Measurements from ENCODE around the gene ROCK2.
A peak's percentile ranks its signal among the peaks of the same experiment; 100 is the strongest.

The ROCK2 gene

DNA sequence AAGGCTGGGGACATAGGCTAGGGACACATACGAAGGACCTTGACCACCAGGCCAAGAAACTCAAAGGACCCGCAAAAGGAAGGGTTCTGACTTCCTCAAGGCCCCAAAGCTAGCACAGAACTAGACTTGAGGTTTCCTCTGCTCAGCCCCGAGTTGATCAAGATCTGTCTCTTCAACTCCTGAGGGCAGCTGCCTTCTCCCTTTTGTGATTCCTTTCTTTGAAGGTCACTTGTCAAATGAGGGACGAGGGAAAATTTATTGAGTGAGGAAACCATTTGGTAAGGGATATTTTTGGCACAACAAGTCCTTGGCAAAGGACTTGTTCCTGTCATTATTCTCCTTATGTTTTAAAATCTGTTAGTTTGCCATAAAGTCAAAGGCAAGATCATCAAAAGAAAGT is 12.3 kb upstream of the ROCK2 start:
- no peak overlapping the region for H3K4me3 Mint-ChIP-seq
- no peak overlapping the region for H3K27ac Mint-ChIP-seq
- peaks cover 18% of the 10 kb centered on the region for H3K27me3 Mint-ChIP-seq
- H3K36me3 Mint-ChIP-seq = no peaks in the 10 kb centered on the region
- no peak for DNase-seq
- no peaks in the 10 kb centered on the region for H3K4me1 Mint-ChIP-seq
- no peaks in the 10 kb centered on the region for H3K9me3 Mint-ChIP-seq
- CTCF ChIA-PET = no interaction called here

DNA sequence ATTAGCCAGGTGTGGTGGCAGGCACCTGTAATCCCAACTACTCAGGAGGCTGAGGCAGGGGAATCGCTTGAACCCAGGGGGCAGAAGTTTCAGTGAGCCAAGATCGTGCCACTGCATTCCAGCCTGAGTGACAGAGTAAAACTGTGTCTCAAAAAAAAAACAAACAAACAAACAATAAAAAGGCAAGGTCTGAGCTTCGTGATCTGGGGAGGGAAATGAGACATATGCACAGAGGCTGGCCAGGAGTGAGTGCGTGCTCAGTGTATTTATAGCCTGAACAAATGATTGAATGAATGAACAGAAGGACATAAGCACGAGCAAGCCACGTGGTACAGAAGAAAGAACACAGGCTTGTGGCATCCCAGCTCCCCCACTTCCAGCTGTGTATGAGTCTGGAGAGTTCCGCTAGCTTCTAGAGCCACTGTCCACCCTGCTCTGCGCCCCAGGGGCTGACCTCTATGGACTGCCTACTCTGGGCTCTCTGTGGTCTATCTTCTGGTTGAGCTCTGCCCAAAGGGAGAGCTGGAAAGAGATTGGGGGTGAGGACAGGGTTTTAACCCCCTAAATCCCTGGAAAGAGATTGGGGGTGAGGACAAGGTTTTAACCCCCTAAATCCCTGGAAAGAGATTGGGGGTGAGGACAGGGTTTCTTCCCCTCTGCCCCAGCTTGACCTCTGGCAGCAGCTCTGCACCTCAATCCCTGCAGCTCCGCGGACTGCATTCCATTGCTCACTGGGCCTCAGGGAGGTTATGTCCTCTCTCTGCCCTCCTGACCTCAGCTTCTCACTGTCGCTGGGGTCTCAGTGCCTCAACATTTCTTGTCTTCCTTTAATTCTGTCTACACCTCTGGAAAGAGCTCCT is 11.0 kb upstream of the ROCK2 start:
- DNase-seq = no peak
- H3K27ac Mint-ChIP-seq = no peak overlapping the region
- H3K27me3 Mint-ChIP-seq = peaks cover 29% of the 10 kb centered on the region
- no peaks in the 10 kb centered on the region for H3K4me1 Mint-ChIP-seq
- CTCF ChIA-PET = interaction anchor here (1.4 kb wide), 1 partner anchor 227 kb away, joined by 4 read pairs; no protein-coding TSS in a partner anchor
- no peaks in the 10 kb centered on the region for H3K9me3 Mint-ChIP-seq
- no peak overlapping the region for H3K4me3 Mint-ChIP-seq
- no peaks in the 10 kb centered on the region for H3K36me3 Mint-ChIP-seq

DNA sequence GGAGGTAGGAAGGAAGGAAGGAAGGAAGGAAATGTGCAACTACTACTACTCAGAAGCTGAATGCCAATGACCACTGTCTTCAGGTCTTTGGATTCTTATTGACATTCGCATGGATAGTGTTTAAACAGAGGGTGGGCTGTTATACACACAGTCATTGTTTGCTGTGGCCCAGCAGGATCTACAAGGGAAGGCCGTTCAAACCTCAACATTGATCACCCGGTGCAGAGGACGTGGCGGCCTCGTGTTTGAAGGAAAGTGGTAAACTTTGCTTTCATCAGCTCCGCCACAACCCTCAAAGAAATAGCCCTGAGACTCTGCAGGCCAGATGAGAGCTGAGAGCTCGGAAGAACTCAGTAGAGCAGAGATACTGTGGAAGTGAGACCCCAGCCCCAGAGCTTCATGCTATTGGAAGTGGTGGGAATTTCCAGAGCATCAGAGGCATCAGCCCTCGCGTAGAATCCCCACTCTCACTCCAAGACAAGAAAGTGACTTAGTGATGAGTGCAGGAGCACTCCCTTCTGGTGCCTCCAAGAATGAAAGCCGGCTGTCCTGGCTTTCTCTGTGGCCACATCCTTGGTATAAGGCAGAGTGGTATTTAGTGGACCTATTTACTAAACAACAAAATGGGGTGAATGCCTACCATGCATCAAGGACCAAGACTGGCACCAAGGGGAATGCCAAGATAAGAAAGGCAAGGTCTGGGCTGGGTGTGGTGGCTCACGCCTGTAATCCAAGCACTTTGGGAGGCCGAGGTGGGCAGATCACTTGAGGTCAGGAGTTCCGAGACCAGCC is 10.1 kb upstream of the ROCK2 start:
- Mint-ChIP-seq H3K36me3 (no peaks in the 10 kb centered on the region), H3K4me3 (no peak overlapping the region), H3K27me3 (peaks cover 37% of the 10 kb centered on the region), H3K27ac (no peak overlapping the region), H3K9me3 (no peaks in the 10 kb centered on the region), H3K4me1 (no peaks in the 10 kb centered on the region)
- CTCF ChIA-PET = interaction anchor here (1.4 to 1.6 kb wide), 2 partner anchors 222 to 228 kb away, joined by 4 read pairs; no protein-coding TSS in a partner anchor
- DNase-seq = no peak

DNA sequence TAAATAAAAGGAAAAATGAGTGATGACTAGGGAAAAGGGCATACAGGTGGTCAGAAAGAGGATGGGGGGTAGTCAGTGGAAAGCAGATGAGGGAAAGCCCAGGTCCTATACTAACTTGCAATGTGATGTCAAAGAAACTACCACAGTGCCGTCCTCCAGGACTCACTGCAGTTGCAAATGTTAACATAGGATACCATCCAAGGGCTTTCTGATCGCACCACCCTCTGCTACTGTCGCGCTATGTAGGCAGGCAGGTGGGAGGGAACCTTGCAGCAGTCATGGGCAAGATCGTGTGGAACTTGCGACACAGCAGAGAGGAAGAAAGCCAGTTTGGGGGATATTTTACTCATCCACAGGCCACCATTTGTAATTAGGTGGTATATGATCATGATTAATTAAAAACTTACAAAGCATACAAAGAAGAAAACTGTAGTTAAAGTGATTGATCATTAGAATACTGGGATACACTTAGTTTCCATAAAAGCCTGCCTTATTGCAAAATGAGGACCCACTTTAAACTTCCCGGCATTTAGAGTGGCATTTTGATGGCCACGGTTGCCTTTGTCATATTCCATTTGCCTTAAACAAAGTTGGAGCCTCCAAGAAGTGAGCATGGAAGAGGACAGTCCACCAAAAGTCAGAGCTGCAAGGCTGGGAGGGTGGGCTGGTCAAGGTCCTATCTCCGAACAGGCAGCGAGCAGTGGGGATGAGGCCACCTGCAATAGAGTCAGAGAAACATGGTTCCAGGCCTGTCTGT is 8.5 kb upstream of the ROCK2 start:
- no peaks in the 10 kb centered on the region for H3K9me3 Mint-ChIP-seq
- H3K4me1 Mint-ChIP-seq = no peaks in the 10 kb centered on the region
- CTCF ChIA-PET = interaction anchor here (1.6 kb wide), 1 partner anchor 221 kb away, joined by 4 read pairs; no protein-coding TSS in a partner anchor
- no peak overlapping the region for H3K4me3 Mint-ChIP-seq
- H3K36me3 Mint-ChIP-seq = no peaks in the 10 kb centered on the region
- H3K27ac Mint-ChIP-seq = no peak overlapping the region
- peaks cover 45% of the 10 kb centered on the region for H3K27me3 Mint-ChIP-seq
- no peak for DNase-seq

DNA sequence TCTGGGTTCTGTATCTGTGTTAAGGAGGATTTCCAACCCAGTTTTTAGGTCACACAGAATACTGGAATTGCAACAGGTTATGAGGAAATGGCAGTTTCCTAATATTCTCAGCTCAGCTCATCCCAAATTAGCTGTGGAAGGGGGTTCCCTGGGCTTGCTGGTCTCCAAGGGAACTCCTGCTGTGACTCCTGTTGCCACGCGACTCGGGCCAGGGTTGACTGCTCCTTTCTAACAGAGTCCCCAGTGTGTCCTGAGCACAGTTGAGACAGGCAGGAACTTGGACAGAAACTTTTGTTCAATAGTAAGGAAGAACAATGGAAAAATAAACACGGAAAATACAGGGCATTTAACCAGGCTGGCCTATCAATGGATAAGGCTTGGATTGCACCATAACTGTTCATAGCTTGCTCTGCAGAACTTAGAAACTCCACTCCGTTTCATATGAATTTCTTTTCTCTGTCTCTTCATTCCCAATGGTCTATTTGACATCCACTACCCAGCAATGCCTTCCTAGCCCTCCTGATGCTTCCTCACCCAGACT is 3.8 kb upstream of the ROCK2 start:
- Mint-ChIP-seq H3K9me3 (no peaks in the 10 kb centered on the region), H3K4me1 (peaks cover 6% of the 10 kb centered on the region), H3K27ac (no peak overlapping the region), H3K27me3 (peaks cover 46% of the 10 kb centered on the region), H3K4me3 (no peak overlapping the region), H3K36me3 (peaks cover 3% of the 10 kb centered on the region)
- CTCF ChIA-PET = no interaction called here
- no peak for DNase-seq

DNA sequence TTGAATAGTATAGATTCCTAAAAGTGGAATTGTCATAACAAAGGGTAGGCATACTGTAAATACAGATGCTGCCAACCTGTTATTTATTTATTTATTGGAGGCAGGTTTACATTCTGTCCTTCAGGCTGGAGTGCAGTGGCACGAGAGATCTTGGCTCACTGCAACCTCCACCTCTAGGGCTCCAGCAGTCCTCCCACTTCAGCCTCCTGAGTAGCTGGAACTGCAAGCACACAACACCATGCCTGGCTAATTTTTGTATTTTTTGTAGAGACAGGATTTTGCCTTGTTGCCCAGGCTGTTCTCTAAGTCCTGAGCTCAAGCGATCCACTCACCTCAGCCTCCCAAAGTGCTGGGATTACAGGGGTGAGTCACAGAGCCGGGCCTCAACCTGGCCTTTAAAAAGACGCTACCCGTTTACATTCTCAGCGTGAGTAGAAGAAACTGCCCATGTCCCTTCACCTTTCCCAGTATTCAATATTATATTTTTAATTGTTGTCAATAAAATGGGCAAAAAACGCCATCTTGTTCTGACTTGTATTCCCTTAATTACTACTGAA is 3.0 kb upstream of the ROCK2 start:
- CTCF ChIA-PET = no interaction called here
- Mint-ChIP-seq H3K27me3 (peaks cover 42% of the 10 kb centered on the region), H3K9me3 (no peaks in the 10 kb centered on the region), H3K4me1 (peaks cover 14% of the 10 kb centered on the region), H3K36me3 (peaks cover 7% of the 10 kb centered on the region), H3K27ac (no peak overlapping the region), H3K4me3 (no peak overlapping the region)
- DNase-seq = no peak

DNA sequence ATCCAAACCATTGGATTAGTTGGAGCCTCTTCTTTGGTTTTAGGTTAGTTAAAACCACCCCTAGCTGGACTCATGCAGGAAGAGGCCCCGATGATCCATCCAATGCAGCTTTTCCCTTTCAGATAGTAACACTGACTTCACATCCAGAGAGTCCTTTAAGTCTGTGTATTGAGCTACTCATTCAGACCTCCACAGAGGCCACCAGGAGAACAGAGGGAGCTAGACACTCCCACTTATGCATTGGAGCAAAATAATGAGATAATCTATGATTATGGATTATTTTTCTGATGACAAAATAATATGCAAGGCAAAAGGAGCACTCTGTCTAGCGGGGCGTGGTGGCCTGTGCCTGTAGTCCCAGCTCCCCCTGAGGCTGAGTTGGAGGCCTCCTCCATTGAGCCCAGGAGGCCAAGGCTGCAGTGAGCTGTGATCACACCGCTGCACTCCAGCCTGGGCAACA is 1.6 kb upstream of the ROCK2 start:
- peaks cover 8% of the 10 kb centered on the region for H3K36me3 Mint-ChIP-seq
- H3K4me1 Mint-ChIP-seq = peaks cover 24% of the 10 kb centered on the region
- no peak overlapping the region for H3K27ac Mint-ChIP-seq
- no peaks in the 10 kb centered on the region for H3K9me3 Mint-ChIP-seq
- peaks cover 29% of the 10 kb centered on the region for H3K27me3 Mint-ChIP-seq
- H3K4me3 Mint-ChIP-seq = no peak overlapping the region
- DNase-seq = no peak
- CTCF ChIA-PET = no interaction called here

DNA sequence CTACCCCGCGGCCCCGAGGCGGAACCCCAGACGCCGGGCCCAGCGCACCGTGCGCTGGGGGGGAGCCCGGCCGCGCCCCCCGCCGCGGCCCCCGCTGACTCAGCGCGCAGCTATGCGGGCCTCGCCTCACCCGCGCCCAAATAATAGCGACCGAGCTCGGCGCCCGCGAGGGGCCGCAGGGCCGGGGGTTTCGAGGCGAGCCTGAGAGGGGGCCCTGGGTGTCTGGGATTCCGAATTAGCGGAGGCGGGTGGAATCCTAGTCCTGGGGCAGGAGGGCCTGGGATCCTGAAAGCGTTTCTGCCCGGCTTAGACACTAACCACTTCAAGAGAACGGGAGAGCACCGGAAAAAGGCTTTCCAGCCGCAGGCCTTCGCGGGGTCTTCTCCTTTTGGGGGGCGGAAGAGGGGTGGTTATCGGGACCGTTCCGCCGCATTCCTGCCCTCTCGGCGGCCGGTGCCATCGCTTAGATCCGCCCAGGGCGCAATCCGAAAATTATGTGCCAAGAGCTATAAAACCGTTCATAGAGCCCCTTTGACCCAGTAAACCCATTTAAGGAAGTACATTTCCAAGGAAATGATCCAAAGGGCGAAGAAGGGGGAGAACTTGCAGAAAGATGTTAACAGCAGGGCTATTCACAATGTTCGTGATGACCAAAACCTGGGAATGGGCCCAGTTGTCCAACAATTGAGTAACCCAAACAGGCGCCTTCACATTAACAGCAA is 681 bp upstream of the ROCK2 start:
- peak overlapping the region; percentile 72 for H3K27ac Mint-ChIP-seq
- peaks cover 8% of the 10 kb centered on the region for H3K36me3 Mint-ChIP-seq
- CTCF ChIA-PET = interaction anchor here (1.0 to 1.9 kb wide), 2 partner anchors 73 to 215 kb away, joined by 3 to 4 read pairs; no protein-coding TSS in a partner anchor

DNA sequence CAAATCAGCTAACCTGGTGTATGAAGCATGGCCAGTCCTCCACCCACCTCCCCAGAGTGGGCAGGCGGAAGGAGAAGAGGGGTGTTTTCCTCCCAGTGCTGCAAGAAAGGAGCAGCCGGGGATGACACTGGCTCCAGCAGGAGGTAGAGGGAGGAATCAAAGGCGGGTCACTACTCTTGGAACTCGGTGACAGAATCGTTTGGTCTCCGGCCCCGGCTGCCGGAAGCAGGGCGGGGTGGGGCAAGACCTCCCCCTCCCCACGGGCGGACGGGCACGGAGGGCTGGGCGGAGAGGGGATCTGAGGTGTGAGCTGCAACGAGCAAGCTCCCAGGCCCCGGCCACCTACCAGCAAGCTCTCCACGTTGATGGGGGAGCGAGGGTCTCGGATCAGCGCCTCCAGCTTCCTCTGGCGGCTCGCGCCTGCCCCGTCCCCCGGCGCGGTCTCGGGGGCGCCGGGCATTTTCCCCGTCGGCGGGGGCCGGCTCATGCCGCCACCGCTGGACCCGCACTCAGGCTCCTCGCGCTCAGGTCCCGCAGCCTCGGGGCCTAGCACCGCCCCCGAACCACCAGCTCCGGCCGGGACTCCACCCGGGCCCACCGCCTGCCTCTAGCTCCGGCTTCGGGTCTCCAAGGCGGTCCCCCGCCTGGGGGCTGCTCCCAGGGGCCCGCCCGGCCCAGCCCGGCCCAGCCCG is 640 bp downstream of the ROCK2 start:
- Mint-ChIP-seq H3K4me1 (peaks cover 28% of the 10 kb centered on the region), H3K36me3 (peaks cover 8% of the 10 kb centered on the region)

More for the DNA sequence above, 681 bp upstream of the ROCK2 start:
- peaks cover 21% of the 10 kb centered on the region for H3K27me3 Mint-ChIP-seq
- H3K4me3 Mint-ChIP-seq = peak overlapping the region; percentile 77
- DNase-seq = peak; percentile 41
- H3K4me1 Mint-ChIP-seq = peaks cover 28% of the 10 kb centered on the region
- H3K9me3 Mint-ChIP-seq = no peaks in the 10 kb centered on the region

DNA sequence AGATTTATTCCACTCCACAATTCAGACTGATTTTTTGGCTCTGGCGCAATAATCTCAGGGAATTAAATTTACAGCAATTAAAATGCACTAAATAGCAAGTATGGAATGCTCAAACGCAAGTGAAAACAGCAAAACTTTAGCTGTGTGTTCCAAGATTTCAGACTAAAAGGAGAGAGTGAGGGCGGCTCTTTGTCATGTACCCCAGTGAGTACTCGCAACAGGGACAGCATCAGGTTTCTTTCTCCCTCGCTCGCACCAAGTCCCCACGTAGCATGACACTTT is 1.1 kb downstream of the ROCK2 start:
- Mint-ChIP-seq H3K4me3 (peak overlapping the region; percentile 100), H3K27ac (peak overlapping the region; percentile 90), H3K27me3 (peaks cover 11% of the 10 kb centered on the region), H3K36me3 (peaks cover 8% of the 10 kb centered on the region), H3K4me1 (peaks cover 28% of the 10 kb centered on the region), H3K9me3 (no peaks in the 10 kb centered on the region)
- CTCF ChIA-PET = interaction anchor here (1.9 kb wide), 1 partner anchor 214 kb away, joined by 4 read pairs; no protein-coding TSS in a partner anchor
- no peak for DNase-seq

More for the DNA sequence above, 640 bp downstream of the ROCK2 start:
- peak overlapping the region; percentile 90 for H3K27ac Mint-ChIP-seq
- peak overlapping the region; percentile 100 for H3K4me3 Mint-ChIP-seq
- peak; percentile 59 for DNase-seq
- peaks cover 16% of the 10 kb centered on the region for H3K27me3 Mint-ChIP-seq
- H3K9me3 Mint-ChIP-seq = no peaks in the 10 kb centered on the region
- CTCF ChIA-PET = interaction anchor here (1.9 kb wide), 1 partner anchor 214 kb away, joined by 4 read pairs; no protein-coding TSS in a partner anchor

DNA sequence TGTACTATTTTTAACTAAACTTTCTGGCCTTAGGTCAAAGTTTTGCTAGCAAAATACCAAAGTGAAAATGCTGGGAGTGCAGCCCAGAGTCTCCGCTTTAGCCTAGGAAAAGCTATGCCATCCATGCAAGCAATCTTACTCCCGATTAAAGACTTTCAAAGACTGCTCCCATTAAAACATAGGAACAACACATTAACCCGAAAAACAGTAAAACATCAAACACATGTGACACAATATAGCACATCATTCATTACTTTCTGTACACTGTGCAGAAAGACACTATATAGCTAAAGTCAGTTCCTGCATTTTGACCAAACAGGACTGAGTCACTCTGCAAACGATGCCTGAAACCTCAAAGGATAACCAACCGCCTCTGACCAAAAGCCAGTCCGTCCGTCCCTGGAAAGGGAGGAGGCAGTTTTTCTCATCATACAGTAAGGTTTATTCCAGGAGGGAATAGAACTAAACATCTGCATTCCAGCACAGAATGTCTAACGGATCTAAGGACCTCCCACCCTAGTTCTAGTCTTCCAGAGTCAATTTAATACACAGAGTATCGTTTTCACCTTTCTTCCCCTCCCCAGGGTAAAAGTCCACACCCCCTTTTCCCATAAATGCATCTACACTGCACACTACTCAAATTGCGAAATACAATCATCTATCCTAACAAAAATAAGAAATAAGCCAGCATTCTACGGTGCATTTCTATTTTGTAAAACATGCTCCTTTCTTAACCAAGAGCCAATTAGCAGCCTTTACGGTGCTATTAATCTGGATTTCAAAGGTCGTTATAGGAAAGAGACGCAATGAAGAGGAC is 1.7 kb downstream of the ROCK2 start:
- H3K4me3 Mint-ChIP-seq = peak overlapping the region; percentile 100
- H3K36me3 Mint-ChIP-seq = peaks cover 8% of the 10 kb centered on the region
- peak overlapping the region; percentile 90 for H3K27ac Mint-ChIP-seq
- no peaks in the 10 kb centered on the region for H3K9me3 Mint-ChIP-seq
- peaks cover 28% of the 10 kb centered on the region for H3K4me1 Mint-ChIP-seq
- peaks cover 8% of the 10 kb centered on the region for H3K27me3 Mint-ChIP-seq
- DNase-seq = no peak
- CTCF ChIA-PET = interaction anchor here (1.0 kb wide), 1 partner anchor 210 kb away, joined by 7 read pairs; a partner anchor contains a TSS

DNA sequence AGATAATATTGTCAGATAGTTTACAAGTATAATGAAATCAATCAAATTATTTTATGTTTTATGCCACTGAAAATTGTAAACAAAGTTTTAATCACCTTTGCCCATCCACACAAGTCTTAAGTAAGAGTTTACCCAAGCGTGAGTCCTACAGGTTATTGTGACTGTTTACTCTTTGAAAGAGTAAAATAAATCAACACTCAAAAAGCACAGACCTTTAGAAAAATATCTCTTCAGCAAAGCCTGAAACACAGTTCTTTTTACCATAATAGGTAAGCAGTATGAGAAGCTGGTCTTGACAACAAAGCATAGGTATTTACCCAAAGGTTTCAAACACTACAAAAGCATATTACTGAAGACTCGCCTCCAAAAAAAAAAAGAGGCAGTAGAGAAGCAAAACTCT is 3.7 kb downstream of the ROCK2 start:
- peaks cover 8% of the 10 kb centered on the region for H3K27me3 Mint-ChIP-seq
- peaks cover 8% of the 10 kb centered on the region for H3K36me3 Mint-ChIP-seq
- peaks cover 28% of the 10 kb centered on the region for H3K4me1 Mint-ChIP-seq
- H3K27ac Mint-ChIP-seq = no peak overlapping the region
- CTCF ChIA-PET = no interaction called here
- H3K4me3 Mint-ChIP-seq = no peak overlapping the region
- H3K9me3 Mint-ChIP-seq = no peaks in the 10 kb centered on the region
- no peak for DNase-seq
